DND-41 (cell line): Measurements from ENCODE around the gene EXOSC3.

Experiments used
- EZH2 ChIP-seq: IDR thresholded peaks from 3 replicates; pipeline ENCODE4 v1.6.1; 2012; ENCODE audit warnings: borderline replicate concordance, low read depth, mild to moderate bottlenecking, moderate library complexity, low read length, inconsistent platforms; ENCODE audit not compliant: severe bottlenecking
- TF ChIP-seq, protein P1 (sequence below): IDR thresholded peaks from 2 replicates; pipeline ENCODE4 v1.5.1; 2012; ENCODE audit warnings: borderline replicate concordance, low read length, moderate library complexity, mild to moderate bottlenecking; ENCODE audit not compliant: poor library complexity, severe bottlenecking; ENCODE audit errors: extremely low read depth

DNA sequence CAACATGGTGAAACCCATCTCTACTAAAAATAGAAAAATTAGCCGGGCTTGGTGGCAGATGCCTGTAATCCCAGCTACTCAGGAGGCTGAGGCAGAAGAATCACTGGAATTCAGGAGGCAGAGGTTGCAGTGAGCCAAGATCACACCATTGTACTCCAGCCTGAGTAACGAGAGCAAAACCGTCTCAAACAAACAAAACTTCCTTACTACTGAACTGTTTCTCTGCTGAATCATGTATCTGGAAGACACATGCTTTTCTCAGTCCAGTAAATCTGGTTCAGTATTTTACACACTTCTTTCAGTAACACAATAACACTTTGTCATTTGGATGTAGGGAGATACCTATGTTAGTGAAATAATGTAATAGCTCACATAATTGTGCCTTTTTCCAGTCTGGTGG, 23.4 kb downstream of the EXOSC3 start:
- TF ChIP-seq, protein P1, sequence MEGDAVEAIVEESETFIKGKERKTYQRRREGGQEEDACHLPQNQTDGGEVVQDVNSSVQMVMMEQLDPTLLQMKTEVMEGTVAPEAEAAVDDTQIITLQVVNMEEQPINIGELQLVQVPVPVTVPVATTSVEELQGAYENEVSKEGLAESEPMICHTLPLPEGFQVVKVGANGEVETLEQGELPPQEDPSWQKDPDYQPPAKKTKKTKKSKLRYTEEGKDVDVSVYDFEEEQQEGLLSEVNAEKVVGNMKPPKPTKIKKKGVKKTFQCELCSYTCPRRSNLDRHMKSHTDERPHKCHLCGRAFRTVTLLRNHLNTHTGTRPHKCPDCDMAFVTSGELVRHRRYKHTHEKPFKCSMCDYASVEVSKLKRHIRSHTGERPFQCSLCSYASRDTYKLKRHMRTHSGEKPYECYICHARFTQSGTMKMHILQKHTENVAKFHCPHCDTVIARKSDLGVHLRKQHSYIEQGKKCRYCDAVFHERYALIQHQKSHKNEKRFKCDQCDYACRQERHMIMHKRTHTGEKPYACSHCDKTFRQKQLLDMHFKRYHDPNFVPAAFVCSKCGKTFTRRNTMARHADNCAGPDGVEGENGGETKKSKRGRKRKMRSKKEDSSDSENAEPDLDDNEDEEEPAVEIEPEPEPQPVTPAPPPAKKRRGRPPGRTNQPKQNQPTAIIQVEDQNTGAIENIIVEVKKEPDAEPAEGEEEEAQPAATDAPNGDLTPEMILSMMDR = no peak
- TF ChIP-seq EZH2 = no peak
